ENCODE measurements around the gene USP48. TPM values are rescaled to one million over a fixed set of nuclear protein-coding genes. Genes with fewer than 3 reads are reported as not detected.
A peak's percentile ranks its signal among the peaks of the same experiment; 100 is the strongest.

Gene USP48
- total and polyA plus RNA-seq, 2 of the 8 experiments (the other 6 are each of a cell fraction or from before 2014, with no cell fraction given), result 12.8 to 83.5 TPM

DNA sequence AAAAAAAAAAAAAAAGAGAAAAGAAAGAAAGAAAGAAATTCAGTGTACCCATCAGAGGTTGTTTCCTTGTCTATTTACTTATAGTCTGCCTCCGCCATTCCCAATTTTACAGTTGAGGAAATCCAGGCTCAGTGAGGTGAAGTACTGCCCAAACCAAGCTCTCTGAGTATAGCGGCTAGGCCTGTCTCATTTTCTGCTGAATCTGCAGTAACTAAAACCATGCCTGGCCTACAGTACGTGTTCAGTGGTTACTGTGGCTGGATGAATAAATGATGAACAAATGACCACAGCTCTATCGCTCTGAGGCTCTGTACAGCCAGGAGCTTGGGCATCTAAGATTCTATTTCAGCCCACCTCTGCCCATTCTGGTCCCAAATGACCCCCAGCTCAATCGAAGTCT, 138.0 kb downstream of the USP48 start:
- 0 out of 7 replicates have a peak, but pooled peaks cover 0 to 2% (median under 1%) of the 10 kb centered on the region in 4 experiments for H3K27me3 ChIP-seq (replicated peaks in 1 of 4; ENCODE audit: control insufficient read depth in 3 of 4, extremely low read depth in 1 of 4, insufficient read depth in 3 of 4, low read length in 3 of 4)
- H4K8ac ChIP-seq (ENCODE audit: extremely low read depth, insufficient read depth, low read length), result no peak overlapping the region
- H2BK120ac ChIP-seq (replicated peaks; ENCODE audit: low read depth, low read length), result no peak overlapping the region
- no peak overlapping the region for H4K5ac ChIP-seq (ENCODE audit: insufficient read length, low read depth, low read length)
- ChIA-PET CTCF (ENCODE audit: partially characterized antibody) (interaction anchor here (1.0 to 1.2 kb wide), 2 partner anchors 10 to 470 kb away, joined by 3 read pairs; no protein-coding TSS in a partner anchor), POLR2A (ENCODE audit: partially characterized antibody) (interaction anchor here (1.2 to 1.5 kb wide), 2 partner anchors 15 to 24 kb away, joined by 3 to 5 read pairs; no protein-coding TSS in a partner anchor)
- H4K20me1 ChIP-seq (replicated peaks in 1 of 2; ENCODE audit: control insufficient read depth in 1 of 2, insufficient read depth in 2 of 2, low read length in 2 of 2), result peaks cover 0 to 2% of the 10 kb centered on the region in 2 experiments
- no peak overlapping the region for H2AK5ac ChIP-seq (ENCODE audit: low read depth, low read length)
- no peaks in the 10 kb centered on the region for H3K4me1 ChIP-seq (replicated peaks in 1 of 4; ENCODE audit: control insufficient read depth in 3 of 4, insufficient read depth in 4 of 4, low read length in 3 of 4)
- H3K23ac ChIP-seq (ENCODE audit: insufficient read length), result no peak overlapping the region
- H3K79me2 ChIP-seq (ENCODE audit: control insufficient read depth in 1 of 2, insufficient read depth in 2 of 2, low read length in 2 of 2), result no peaks in the 10 kb centered on the region
- no peak overlapping the region for H3K18ac ChIP-seq (ENCODE audit: extremely low read depth, low read length)
- H3K14ac ChIP-seq (ENCODE audit: insufficient read length), result no peak overlapping the region
- H3K23me2 ChIP-seq (ENCODE audit: low read depth, low read length), result no peaks in the 10 kb centered on the region; the same call in 1 of the 2 replicates
- no peak for FAIRE-seq
- H3K56ac ChIP-seq (replicated peaks; ENCODE audit: insufficient read length, low read depth, low read length), result no peak overlapping the region
- H2BK20ac ChIP-seq (ENCODE audit: low read length), result no peak overlapping the region
- no peak for DNase-seq (ENCODE audit: low read depth in 1 of 2, low spot score in 2 of 2)
- H3K9me3 ChIP-seq (ENCODE audit: insufficient read depth in 2 of 2, low read depth in 1 of 2, low read length in 1 of 2), result no peaks in the 10 kb centered on the region
- H3K4ac ChIP-seq (replicated peaks; ENCODE audit: insufficient read length, low read depth, low read length), result no peak overlapping the region
- H3K4me3 ChIP-seq (ENCODE audit: extremely low read depth in 1 of 4, insufficient read depth in 2 of 4, low read depth in 3 of 4, low read length in 4 of 4), result no peak overlapping the region
- no peak overlapping the region for H3K27ac ChIP-seq (ENCODE audit: low read depth, low read length)
- no peak overlapping the region for H2BK12ac ChIP-seq (ENCODE audit: low read depth, low read length)
- H2BK5ac ChIP-seq (ENCODE audit: low read depth, low read length), result no peak overlapping the region
- H2BK15ac ChIP-seq (ENCODE audit: low read length), result no peak overlapping the region
- no peaks in the 10 kb centered on the region; a peak in 1 of 8 replicates for H3K36me3 ChIP-seq (ENCODE audit: control insufficient read depth in 2 of 4, insufficient read depth in 4 of 4, low read length in 3 of 4)
- H3K9ac ChIP-seq (replicated peaks in 1 of 4; ENCODE audit: extremely low read depth in 1 of 4, low read depth in 3 of 4, low read length in 3 of 4), result no peak overlapping the region
- H3K79me1 ChIP-seq (ENCODE audit: low read depth, low read length), result no peaks in the 10 kb centered on the region; the same call in 1 of the 2 replicates
- no peak for TF ChIP-seq FOSL1 (IDR thresholded peaks at IDR 0.05; ENCODE audit: insufficient read depth, low read depth, low read length)
- TF ChIP-seq CTCF (IDR thresholded peaks at IDR 0.05; ENCODE audit: control extremely low read depth in 1 of 3, insufficient read depth in 1 of 3, low read depth in 1 of 3, low read length in 3 of 3), result no peak
- TF ChIP-seq MAFK (IDR thresholded peaks at IDR 0.05; ENCODE audit: low read depth, low read length), result 0 out of 2 replicates have a peak, but pooled peaks have one; percentile 15
- TF ChIP-seq CHD2 (IDR thresholded peaks at IDR 0.05; ENCODE audit: low read length), result no peak
- no peak for TF ChIP-seq SIN3A (conservative IDR thresholded peaks at IDR 0.05 in 1 of 2, IDR thresholded peaks at IDR 0.05 in 1 of 2; ENCODE audit: low read depth in 1 of 2, low read length in 2 of 2)
- no peak for TF ChIP-seq RAD21 (IDR thresholded peaks at IDR 0.05 in 1 of 2, conservative IDR thresholded peaks at IDR 0.05 in 1 of 2; ENCODE audit: low read depth in 2 of 2, low read length in 2 of 2)
- no peak for TF ChIP-seq NANOG (IDR thresholded peaks at IDR 0.05; ENCODE audit: insufficient read depth, low read depth, low read length, poor library complexity, severe bottlenecking)
- TF ChIP-seq CHD1 (IDR thresholded peaks at IDR 0.05; ENCODE audit: low read depth, low read length), result no peak
- H2AFZ ChIP-seq (ENCODE audit: low read length), result no peak overlapping the region
- no peak overlapping the region for H3K4me2 ChIP-seq (ENCODE audit: insufficient read depth in 1 of 2, low read depth in 2 of 2, low read length in 2 of 2)
- WGBS, 2 experiments (ENCODE audit: extremely low coverage in 1 of 2, insufficient coverage in 1 of 2, insufficient read length in 1 of 2, insufficient replicate concordance in 2 of 2, low coverage in 1 of 2, low lambda C conversion rate in 2 of 2, missing lambda C conversion rate in 1 of 2), result 90% methylated on average over 5 of the region's 5 CpGs; no CpG with 5 or more reads in 1 of the 2 experiments
- no peak overlapping the region for H4K91ac ChIP-seq (replicated peaks; ENCODE audit: insufficient read length, low read length)
